ENCODE measurements around the gene YTHDF1.

- TF ChIP-seq POLR2AphosphoS5 (IDR thresholded peaks at IDR 0.05) (no peak), CTCF (IDR thresholded peaks at IDR 0.05) (no peak), EP300 (IDR thresholded peaks at IDR 0.05) (no peak)
Observed at GRCh38 chr20:63247671-63248228, 31.8 kb upstream of the YTHDF1 start.
